Neural progenitor cell (in vitro differentiated cells): Measurements from ENCODE around the gene ITPA.

Source experiments
- CTCF ChIP-seq: fragments of 200-600 bp; sonication (generic); IDR thresholded peaks from 2 replicates; pipeline ENCODE4 v1.5.1; 2017; ENCODE audit warnings: antibody characterized with exemption, mild to moderate bottlenecking
- EZH2 ChIP-seq: fragments of 200-600 bp; sonication (generic); IDR thresholded peaks from 2 replicates; pipeline ENCODE4 v1.6.1; 2017; ENCODE audit warnings: antibody characterized with exemption, mild to moderate bottlenecking, moderate library complexity

GRCh38 chr20:3183896-3184612, 25.2 kb upstream of the ITPA start:
- TF ChIP-seq CTCF (no peak), EZH2 (no peak)
